Smooth muscle cell (in vitro differentiated cells): ENCODE data around the gene CDK11B. TPM values are rescaled to one million over a fixed set of nuclear protein-coding genes. Genes with fewer than 3 reads are reported as not detected.

Source experiments
- DNase-seq: peaks from one replicate; lab custom pipeline; 2025; ENCODE audit not compliant: unreplicated experiment; lab: John Stamatoyannopoulos, UW
- H2AFZ ChIP-seq: fragments of 200-600 bp; sonication (generic); 2 replicates; pipeline ENCODE4 v1.6.0; 2016; ENCODE audit warnings: antibody characterized with exemption, low read depth, mild to moderate bottlenecking
- H3F3A ChIP-seq: fragments of 200-600 bp; sonication (generic); 2 replicates; pipeline ENCODE4 v1.6.0; 2017; ENCODE audit warnings: antibody characterized with exemption, low read depth
- H3K27ac ChIP-seq: fragments of 200-600 bp; sonication (generic); 2 replicates; pipeline ENCODE4 v1.5.1; 2016; ENCODE audit warnings: low read depth, mild to moderate bottlenecking
- H3K27me3 ChIP-seq: fragments of 200-600 bp; sonication (generic); 2 replicates; pipeline ENCODE4 v1.6.1; 2016; ENCODE audit warnings: low read depth, mild to moderate bottlenecking
- H3K36me3 ChIP-seq: fragments of 200-600 bp; sonication (generic); 2 replicates; pipeline ENCODE4 v1.5.1; 2016; ENCODE audit warnings: low read depth
- H3K4me1 ChIP-seq: fragments of 200-600 bp; sonication (generic); 2 replicates; pipeline ENCODE4 v1.5.1; 2016; ENCODE audit warnings: low read depth
- H3K4me2 ChIP-seq: fragments of 200-600 bp; sonication (generic); 2 replicates; pipeline ENCODE4 v1.6.0; 2016; ENCODE audit warnings: mild to moderate bottlenecking
- H3K4me3 ChIP-seq: fragments of 200-600 bp; sonication (generic); 2 replicates; pipeline ENCODE4 v1.5.1; 2016; ENCODE audit warnings: mild to moderate bottlenecking
- H3K79me2 ChIP-seq: fragments of 200-600 bp; sonication (generic); 2 replicates; pipeline ENCODE4 v1.6.0; 2016; ENCODE audit warnings: low read depth, mild to moderate bottlenecking
- H3K9ac ChIP-seq: fragments of 200-600 bp; sonication (generic); 2 replicates; pipeline ENCODE4 v1.6.0; 2016; ENCODE audit warnings: low read depth
- H3K9me3 ChIP-seq: fragments of 200-600 bp; sonication (generic); replicated peaks from 2 replicates; pipeline ENCODE4 v1.5.1; 2016; ENCODE audit warnings: low read depth
- H4K20me1 ChIP-seq: fragments of 200-600 bp; sonication (generic); 2 replicates; pipeline ENCODE4 v1.6.0; 2016; ENCODE audit warnings: low read depth
- CTCF ChIP-seq: fragments of 200-600 bp; sonication (generic); IDR thresholded peaks from 2 replicates; pipeline ENCODE4 v1.5.1; 2017; ENCODE audit warnings: borderline replicate concordance, mild to moderate bottlenecking, antibody characterized with exemption; ENCODE audit not compliant: insufficient read depth, poor library complexity, severe bottlenecking
- WGBS: methylation state at CpG from one replicate; pipeline ENCODE4 v1.1.7; 2016; ENCODE audit warnings: low lambda C conversion rate; 5-methylcytosine and 5-hydroxymethylcytosine counted together
- polyA plus RNA-seq: library from polyadenylated mRNA; unstranded; fragments of >200 nt; fragmentation: Nextera tagmentation; extraction: Ambion mirVana; gene quantifications from 2 replicates; pipeline ENCODE4 v1.2.1, GENCODE V29; 2016
- total RNA-seq: library from RNA; depleted of rRNA; stranded (reverse); fragments of >200 nt; gene quantifications from 2 replicates; pipeline ENCODE4 v1.2.3, GENCODE V29; 2014

Gene CDK11B
- total and polyA plus RNA-seq, 2 experiments from 2014 or later = 13.7 to 15.6 TPM

GRCh38 chr1:1591452-1591851 lies 67.4 kb downstream of the CDK11B start:
- TF ChIP-seq CTCF = no peak
- H3K4me3 ChIP-seq = no peak overlapping the region
- no peaks in the 10 kb centered on the region for H3K9me3 ChIP-seq
- H3F3A ChIP-seq = no peaks in the 10 kb centered on the region
- no peaks in the 10 kb centered on the region for H3K36me3 ChIP-seq
- no peak overlapping the region for H3K27ac ChIP-seq
- no peak overlapping the region for H2AFZ ChIP-seq
- H3K9ac ChIP-seq = no peak overlapping the region
- no peaks in the 10 kb centered on the region for H3K79me2 ChIP-seq
- peaks cover 11% of the 10 kb centered on the region for H3K27me3 ChIP-seq
- 87% methylated on average over 13 of the region's 13 CpGs for WGBS
- no peak for DNase-seq
- H4K20me1 ChIP-seq = no peaks in the 10 kb centered on the region
- no peak overlapping the region for H3K4me2 ChIP-seq
- H3K4me1 ChIP-seq = no peaks in the 10 kb centered on the region

Other genes with a start within 250 kb of the CDK11B start
- 5.3 and 10.1 TPM in 2 replicates for gene ANKRD65, start 237.7 kb downstream of the CDK11B start, total RNA-seq
- gene ANKRD65, start 237.7 kb downstream of the CDK11B start, polyA plus RNA-seq = 6.1 and 30.1 TPM in 2 replicates
- gene VWA1, start 223.3 kb downstream of the CDK11B start, total RNA-seq = 25.1 and 29.5 TPM in 2 replicates
- 79.2 and 156 TPM in 2 replicates for gene VWA1, start 223.3 kb downstream of the CDK11B start, polyA plus RNA-seq
- gene ATAD3C, start 209.3 kb downstream of the CDK11B start, total RNA-seq = 0.09 and 0.40 TPM in 2 replicates
- gene ATAD3C, start 209.3 kb downstream of the CDK11B start, polyA plus RNA-seq = 0.86 and 2.6 TPM in 2 replicates
- 6.7 and 8.6 TPM in 2 replicates for gene ATAD3B, start 187.2 kb downstream of the CDK11B start, total RNA-seq
- gene ATAD3B, start 187.2 kb downstream of the CDK11B start, polyA plus RNA-seq = 20.2 and 27.4 TPM in 2 replicates
- gene ATAD3A, start 146.8 kb downstream of the CDK11B start, total RNA-seq = 14.3 and 16.0 TPM in 2 replicates
- 58.0 and 68.7 TPM in 2 replicates for gene ATAD3A, start 146.8 kb downstream of the CDK11B start, polyA plus RNA-seq
- 1.9 and 12.2 TPM in 2 replicates for gene TMEM240, start 118.4 kb downstream of the CDK11B start, total RNA-seq
- gene TMEM240, start 118.4 kb downstream of the CDK11B start, polyA plus RNA-seq = 2.7 and 4.0 TPM in 2 replicates
- gene SSU72, start 84.1 kb downstream of the CDK11B start, total RNA-seq = 77.3 and 116 TPM in 2 replicates
- gene SSU72, start 84.1 kb downstream of the CDK11B start, polyA plus RNA-seq = 223 and 231 TPM in 2 replicates
- 3.3 and 9.1 TPM in 2 replicates for gene FNDC10, start 58.9 kb downstream of the CDK11B start, total RNA-seq
- 14.2 and 22.5 TPM in 2 replicates for gene FNDC10, start 58.9 kb downstream of the CDK11B start, polyA plus RNA-seq
- 21.9 and 42.7 TPM in 2 replicates for gene MIB2, start 43.5 kb downstream of the CDK11B start, total RNA-seq
- 61.2 and 71.2 TPM in 2 replicates for gene MIB2, start 43.5 kb downstream of the CDK11B start, polyA plus RNA-seq
- gene MMP23B, start 26.8 kb downstream of the CDK11B start, total RNA-seq = 81.7 and 89.8 TPM in 2 replicates
- 197 and 218 TPM in 2 replicates for gene MMP23B, start 26.8 kb downstream of the CDK11B start, polyA plus RNA-seq
- gene SLC35E2B, start 33.8 kb upstream of the CDK11B start, total RNA-seq = 24.2 and 32.4 TPM in 2 replicates
- gene SLC35E2B, start 33.8 kb upstream of the CDK11B start, polyA plus RNA-seq = 19.7 and 22.6 TPM in 2 replicates
- 9.0 and 20.9 TPM in 2 replicates for gene CDK11A, start 65.4 kb upstream of the CDK11B start, total RNA-seq
- 19.8 and 31.2 TPM in 2 replicates for gene CDK11A, start 65.4 kb upstream of the CDK11B start, polyA plus RNA-seq
- 27.2 and 32.7 TPM in 2 replicates for gene NADK, start 119.5 kb upstream of the CDK11B start, total RNA-seq
- gene NADK, start 119.5 kb upstream of the CDK11B start, polyA plus RNA-seq = 37.8 and 39.0 TPM in 2 replicates
- 188 and 208 TPM in 2 replicates for gene GNB1, start 232.1 kb upstream of the CDK11B start, total RNA-seq
- 265 and 293 TPM in 2 replicates for gene GNB1, start 232.1 kb upstream of the CDK11B start, polyA plus RNA-seq